AG09319 (cell line): ENCODE data around the gene TMEM179.

ENCODE experiments used
- DNase-seq: peaks from one replicate; pipeline ENCODE4 v3.0.0-alpha.2; 2010; ENCODE audit warnings: low read depth; ENCODE audit errors: extremely low read depth
- TF ChIP-seq, protein P1 (sequence below): IDR thresholded peaks from 2 replicates; pipeline ENCODE4 v1.5.1; 2011; ENCODE audit warnings: low read depth, mild to moderate bottlenecking, inconsistent platforms, low read length, moderate library complexity

TMEM179 gene

DNA sequence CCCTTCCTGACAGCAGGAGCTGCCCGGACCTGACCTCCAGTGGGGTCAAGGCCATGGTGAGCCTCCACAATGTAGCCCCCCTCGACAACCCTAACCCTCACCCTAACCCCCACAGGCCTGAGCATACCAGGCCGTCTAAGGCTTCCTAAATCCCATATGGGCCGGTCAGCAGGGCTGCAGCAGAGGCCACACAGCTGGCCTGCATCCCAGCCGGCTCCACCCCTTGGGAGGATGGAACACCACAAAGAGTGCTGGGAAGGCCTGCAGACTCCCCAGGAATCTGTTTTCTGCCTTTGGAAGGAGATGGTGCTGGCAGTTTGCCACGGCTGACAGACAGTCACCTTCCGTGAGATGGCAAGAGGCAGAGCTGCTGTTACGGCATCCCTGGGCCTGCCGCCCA, 2.8 kb downstream of the TMEM179 start:
- DNase-seq: no peak
- TF ChIP-seq, protein P1, sequence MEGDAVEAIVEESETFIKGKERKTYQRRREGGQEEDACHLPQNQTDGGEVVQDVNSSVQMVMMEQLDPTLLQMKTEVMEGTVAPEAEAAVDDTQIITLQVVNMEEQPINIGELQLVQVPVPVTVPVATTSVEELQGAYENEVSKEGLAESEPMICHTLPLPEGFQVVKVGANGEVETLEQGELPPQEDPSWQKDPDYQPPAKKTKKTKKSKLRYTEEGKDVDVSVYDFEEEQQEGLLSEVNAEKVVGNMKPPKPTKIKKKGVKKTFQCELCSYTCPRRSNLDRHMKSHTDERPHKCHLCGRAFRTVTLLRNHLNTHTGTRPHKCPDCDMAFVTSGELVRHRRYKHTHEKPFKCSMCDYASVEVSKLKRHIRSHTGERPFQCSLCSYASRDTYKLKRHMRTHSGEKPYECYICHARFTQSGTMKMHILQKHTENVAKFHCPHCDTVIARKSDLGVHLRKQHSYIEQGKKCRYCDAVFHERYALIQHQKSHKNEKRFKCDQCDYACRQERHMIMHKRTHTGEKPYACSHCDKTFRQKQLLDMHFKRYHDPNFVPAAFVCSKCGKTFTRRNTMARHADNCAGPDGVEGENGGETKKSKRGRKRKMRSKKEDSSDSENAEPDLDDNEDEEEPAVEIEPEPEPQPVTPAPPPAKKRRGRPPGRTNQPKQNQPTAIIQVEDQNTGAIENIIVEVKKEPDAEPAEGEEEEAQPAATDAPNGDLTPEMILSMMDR: no peak

DNA sequence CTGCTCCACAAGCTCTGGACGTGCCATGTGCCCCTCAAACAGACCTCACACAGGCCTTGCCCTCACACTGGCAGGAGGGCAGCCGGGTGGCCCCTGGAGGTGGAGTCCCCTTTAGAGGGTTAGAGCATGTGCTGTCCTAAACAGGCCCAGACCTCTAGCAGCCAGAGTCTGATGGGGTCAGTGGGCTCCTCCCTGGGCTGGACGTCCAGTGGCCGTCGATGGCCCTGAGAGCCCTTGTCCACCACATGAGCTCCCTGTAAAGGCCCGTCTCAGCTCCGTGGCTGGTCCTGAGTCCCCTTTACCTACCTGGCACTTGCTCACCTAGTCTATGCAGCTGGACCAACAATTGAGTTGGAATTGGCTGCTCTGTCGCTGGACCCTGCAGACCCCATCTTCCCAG, 3.8 kb downstream of the TMEM179 start:
- DNase-seq: no peak
- TF ChIP-seq, protein P1: no peak

DNA sequence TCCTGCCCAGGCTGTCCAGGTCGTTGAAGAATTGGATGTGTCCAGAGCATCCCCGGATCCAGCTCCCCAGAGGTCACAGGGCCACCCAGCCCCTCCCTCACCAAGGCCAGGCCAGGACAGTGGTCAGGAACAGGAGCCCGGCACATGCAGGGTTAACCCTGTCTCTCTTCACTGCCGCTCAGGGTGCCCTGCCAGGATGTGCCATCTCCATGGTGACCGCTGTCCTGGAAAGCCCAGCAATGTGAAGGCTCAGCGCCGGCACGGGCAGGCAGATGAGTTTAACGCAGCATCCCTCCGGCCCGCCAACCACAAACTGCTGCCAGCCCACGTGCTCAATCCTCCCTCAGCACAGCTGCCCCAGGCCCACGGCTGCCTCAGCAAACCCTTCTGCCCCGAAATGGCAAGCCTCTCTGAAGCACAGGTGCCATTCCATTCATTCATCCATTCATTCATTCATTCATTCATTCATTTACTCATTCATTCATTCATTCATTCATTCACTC, 4.4 kb downstream of the TMEM179 start:
- TF ChIP-seq, protein P1: no peak
- DNase-seq: no peak

DNA sequence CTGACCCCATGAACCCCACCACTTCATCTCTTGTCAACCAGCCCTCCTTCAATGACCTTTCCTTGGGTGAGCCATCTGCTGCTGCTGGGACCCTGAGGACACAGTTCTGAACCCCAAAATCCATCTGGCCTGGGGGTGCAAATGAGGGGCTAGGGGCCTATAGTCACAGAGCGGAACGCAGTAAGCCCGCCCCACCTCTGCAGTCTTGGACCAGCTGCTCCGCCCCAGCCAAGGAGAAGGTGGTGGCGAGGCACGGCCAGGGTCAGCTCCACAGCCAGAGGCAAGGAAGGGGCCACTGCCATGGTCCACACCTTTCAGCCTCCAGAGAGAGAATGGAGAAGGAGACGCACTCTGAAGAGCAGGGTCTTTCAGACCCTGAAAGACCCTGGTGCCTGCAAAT, 5.1 kb downstream of the TMEM179 start:
- no peak for DNase-seq
- TF ChIP-seq, protein P1: no peak

DNA sequence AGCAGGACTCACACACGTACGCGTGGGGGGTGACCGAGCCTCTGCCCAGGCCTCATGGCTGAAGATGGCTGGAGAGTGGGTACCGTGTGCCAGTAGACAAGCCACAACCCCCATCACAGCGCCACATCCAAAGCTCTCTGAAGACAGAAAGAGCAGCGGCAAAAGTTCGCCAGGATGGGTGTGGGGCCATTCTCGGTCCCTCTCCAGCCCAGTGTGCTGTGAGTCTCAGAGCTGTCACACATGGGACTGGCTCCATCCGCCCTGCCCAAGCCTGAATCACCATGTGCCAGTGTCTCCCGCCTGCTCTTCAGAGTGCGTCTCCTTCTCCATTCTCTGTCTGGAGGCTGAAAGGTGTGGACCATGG, 5.7 kb downstream of the TMEM179 start:
- no peak for DNase-seq
- TF ChIP-seq, protein P1: no peak

DNA sequence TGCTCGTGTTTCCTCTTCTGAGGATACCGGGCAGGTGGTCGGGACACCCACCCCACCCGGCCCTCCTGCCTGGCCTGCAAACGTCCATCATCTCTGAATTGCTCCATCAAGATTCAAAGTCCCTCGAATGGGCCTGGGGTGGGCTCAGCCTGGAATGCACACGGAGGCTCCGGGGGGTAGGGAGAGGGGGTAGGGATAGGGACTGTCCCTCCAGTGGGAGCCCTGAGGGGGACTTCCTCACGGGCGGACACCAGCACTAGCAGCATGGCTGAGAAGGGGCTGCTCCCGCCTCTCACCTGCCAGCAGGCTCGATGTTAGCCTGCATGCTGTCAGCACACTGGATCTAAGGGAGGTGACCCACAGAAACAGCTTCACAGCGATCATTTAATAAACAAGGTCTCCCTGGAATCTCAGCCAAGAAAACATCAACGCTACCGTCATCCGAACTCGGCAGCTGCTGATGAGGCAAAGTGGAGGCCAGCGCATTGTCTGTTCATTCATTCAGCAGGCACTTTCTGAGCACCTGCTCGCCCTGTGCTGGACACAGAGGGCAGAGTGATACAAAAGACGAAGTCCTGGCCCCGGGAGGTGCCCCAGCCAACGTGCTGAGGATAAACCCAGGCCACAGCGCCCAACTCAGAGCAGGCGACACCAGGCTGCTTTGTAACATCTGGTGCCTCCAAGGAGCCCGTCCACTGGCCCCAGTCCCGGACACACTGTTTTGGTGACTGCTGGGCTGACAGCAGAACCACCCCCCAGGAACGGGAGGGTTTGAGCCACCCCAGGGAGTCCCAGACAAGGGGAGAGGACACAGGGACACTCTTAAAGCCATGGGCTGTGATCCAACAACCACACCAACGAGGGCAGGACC, 6.3 kb downstream of the TMEM179 start:
- DNase-seq: no peak
- TF ChIP-seq, protein P1: no peak

DNA sequence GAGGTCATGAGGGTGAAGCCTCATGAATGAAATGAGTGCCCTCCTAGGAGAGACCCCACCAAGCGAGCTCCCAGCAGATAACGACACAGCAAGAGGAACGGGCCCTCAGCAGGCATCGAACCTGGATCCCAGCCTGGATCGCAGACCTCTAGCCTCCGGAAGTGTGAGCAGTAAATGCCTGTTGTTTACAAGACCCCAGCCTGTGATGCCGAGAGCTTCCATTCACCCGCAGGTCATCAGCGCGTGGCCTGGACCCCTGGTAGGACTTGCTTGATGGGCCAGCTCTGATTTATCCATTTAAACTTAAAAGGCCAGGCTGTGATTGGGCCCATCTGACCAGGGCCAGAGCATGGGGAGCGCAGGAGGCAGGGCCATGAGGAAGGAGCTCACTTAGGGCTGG, 7.0 kb downstream of the TMEM179 start:
- TF ChIP-seq, protein P1: no peak
- no peak for DNase-seq
